Activated naive CD8-positive, alpha-beta T cell treated with anti-CD3 and anti-CD28 coated beads, Interleukin-2, amount 50 U/mL, for 24 hours (primary cell): ENCODE measurements around the gene SRPK1.
"Not testable (repeated sequence)": the region's sequence is repeated elsewhere in the genome, so short reads cannot be mapped to it uniquely, and the experiment has no call there.

Source experiments
- ATAC-seq: fragments of 150-1000 bp; cut with Tn5 transposase; one replicate; pipeline ENCODE4 v1.10.0; 2021
- DNase-seq: peaks from one replicate; pipeline ENCODE4 v3.0.0; 2021
- H3K27ac Mint-ChIP-seq: one replicate; pipeline ENCODE4 v1.8.0; 2021; ENCODE audit warnings: mild to moderate bottlenecking, mixed read lengths
- H3K27me3 Mint-ChIP-seq: one replicate; pipeline ENCODE4 v1.8.0; 2021; ENCODE audit warnings: mixed read lengths
- H3K36me3 Mint-ChIP-seq: one replicate; pipeline ENCODE4 v1.8.0; 2021; ENCODE audit warnings: low read depth, mixed read lengths
- H3K4me1 Mint-ChIP-seq: one replicate; pipeline ENCODE4 v1.8.0; 2021; ENCODE audit warnings: mixed read lengths
- H3K4me3 Mint-ChIP-seq: one replicate; pipeline ENCODE4 v1.8.0; 2021; ENCODE audit warnings: mild to moderate bottlenecking, moderate library complexity, mixed read lengths
- H3K9me3 Mint-ChIP-seq: one replicate; pipeline ENCODE4 v1.8.0; 2021; ENCODE audit warnings: mixed read lengths

Gene SRPK1

DNA sequence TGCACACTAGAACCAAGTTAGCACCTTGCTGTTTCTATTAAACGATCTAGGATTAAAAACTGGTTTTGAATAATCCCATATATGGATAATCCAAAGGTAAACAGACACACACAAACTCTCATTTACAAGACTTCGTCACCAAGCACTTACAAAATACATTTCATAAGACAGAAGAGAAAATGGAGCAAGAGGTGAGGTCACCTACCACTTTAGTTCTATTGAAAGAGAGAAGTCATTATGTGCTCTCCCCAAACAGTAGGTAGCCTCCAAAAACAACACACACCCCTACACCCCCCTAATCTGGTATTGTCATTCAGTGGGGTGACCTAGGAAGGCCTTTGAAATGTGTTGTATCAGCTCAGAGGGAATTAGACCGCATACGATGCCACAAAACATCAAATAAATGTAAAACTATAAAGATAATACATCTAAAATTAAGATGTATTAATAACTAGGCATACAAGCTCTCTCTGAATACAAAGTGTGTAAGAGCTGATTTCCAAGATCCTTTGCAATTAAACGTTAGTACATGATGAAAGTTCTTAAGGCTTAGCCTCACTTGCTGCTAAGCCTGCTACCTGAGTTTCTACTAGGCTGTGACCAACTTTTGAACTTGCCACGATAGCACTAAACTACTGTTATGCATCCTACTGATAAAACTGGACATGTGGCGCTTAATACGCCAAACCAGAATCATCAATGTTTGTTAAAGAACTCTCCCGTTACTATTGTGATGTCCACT, 1.6 kb downstream of the SRPK1 start:
- no peaks in the 10 kb centered on the region for H3K27me3 Mint-ChIP-seq
- peak overlapping the region; percentile 99 for H3K27ac Mint-ChIP-seq
- no peaks in the 10 kb centered on the region for H3K9me3 Mint-ChIP-seq
- ATAC-seq (peak; percentile 7), DNase-seq (no peak)
- H3K4me1 Mint-ChIP-seq, result peaks cover 37% of the 10 kb centered on the region
- H3K36me3 Mint-ChIP-seq, result peaks cover 41% of the 10 kb centered on the region
- H3K4me3 Mint-ChIP-seq, result peak overlapping the region; percentile 94

- H3K4me3 Mint-ChIP-seq, result not testable (repeated sequence)
Observed at GRCh38 chr6:35916893-35917292, 4.0 kb downstream of the SRPK1 start.

DNA sequence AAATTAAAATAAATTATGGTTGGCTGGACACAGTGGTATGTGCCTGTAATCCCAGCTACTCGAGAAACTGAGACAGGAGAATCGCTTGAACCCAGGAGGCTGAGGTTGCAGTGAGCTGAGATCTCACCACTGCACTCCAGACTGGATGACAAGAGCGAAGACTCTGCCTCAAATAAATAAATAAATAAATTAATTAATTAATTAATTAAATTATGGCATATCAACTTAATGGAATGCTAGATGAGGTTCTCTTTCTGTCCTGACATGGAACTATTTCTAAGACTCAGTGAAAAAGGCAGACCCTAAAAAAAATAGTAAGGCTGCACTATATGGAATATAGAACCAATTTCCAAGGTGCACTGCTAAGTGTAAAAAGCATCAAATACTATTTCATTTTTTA, 4.8 kb downstream of the SRPK1 start:
- H3K4me1 Mint-ChIP-seq, result peaks cover 25% of the 10 kb centered on the region
- peaks cover 69% of the 10 kb centered on the region for H3K36me3 Mint-ChIP-seq
- ATAC-seq (no peak), DNase-seq (no peak)
- no peak overlapping the region for H3K4me3 Mint-ChIP-seq
- H3K9me3 Mint-ChIP-seq, result peaks cover 2% of the 10 kb centered on the region
- no peaks in the 10 kb centered on the region for H3K27me3 Mint-ChIP-seq
- H3K27ac Mint-ChIP-seq, result no peak overlapping the region

More at GRCh38 chr6:35916893-35917292, 4.0 kb downstream of the SRPK1 start:
- not testable (repeated sequence) for H3K27ac Mint-ChIP-seq, DNase-seq, H3K9me3 Mint-ChIP-seq, ATAC-seq, H3K27me3 Mint-ChIP-seq
- H3K36me3 Mint-ChIP-seq, result peaks cover 62% of the 10 kb centered on the region
- peaks cover 30% of the 10 kb centered on the region for H3K4me1 Mint-ChIP-seq

DNA sequence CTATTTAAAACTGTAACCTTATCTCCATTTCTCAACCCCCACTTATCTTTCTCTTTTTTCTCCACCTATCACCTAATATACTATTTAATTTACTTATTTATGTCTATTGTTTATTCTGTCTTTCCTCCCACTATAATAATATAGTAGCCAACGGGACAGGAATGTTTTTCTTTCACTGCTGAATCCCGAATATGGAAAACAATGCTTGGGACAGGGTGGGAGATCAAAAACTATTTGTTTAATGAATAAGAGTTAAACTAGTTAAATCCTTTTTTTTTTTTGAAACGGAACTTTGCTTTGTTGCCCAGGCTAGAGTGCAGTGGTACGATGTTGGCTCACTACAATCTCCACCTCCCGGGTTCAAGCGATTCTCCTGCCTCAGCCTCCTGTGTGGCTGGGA, 6.4 kb downstream of the SRPK1 start:
- Mint-ChIP-seq H3K27ac (no peak overlapping the region), H3K9me3 (peaks cover 9% of the 10 kb centered on the region), H3K27me3 (no peaks in the 10 kb centered on the region), H3K4me3 (no peak overlapping the region), H3K4me1 (peaks cover 23% of the 10 kb centered on the region), H3K36me3 (peaks cover 77% of the 10 kb centered on the region)
- no peak for ATAC-seq
- DNase-seq, result no peak

DNA sequence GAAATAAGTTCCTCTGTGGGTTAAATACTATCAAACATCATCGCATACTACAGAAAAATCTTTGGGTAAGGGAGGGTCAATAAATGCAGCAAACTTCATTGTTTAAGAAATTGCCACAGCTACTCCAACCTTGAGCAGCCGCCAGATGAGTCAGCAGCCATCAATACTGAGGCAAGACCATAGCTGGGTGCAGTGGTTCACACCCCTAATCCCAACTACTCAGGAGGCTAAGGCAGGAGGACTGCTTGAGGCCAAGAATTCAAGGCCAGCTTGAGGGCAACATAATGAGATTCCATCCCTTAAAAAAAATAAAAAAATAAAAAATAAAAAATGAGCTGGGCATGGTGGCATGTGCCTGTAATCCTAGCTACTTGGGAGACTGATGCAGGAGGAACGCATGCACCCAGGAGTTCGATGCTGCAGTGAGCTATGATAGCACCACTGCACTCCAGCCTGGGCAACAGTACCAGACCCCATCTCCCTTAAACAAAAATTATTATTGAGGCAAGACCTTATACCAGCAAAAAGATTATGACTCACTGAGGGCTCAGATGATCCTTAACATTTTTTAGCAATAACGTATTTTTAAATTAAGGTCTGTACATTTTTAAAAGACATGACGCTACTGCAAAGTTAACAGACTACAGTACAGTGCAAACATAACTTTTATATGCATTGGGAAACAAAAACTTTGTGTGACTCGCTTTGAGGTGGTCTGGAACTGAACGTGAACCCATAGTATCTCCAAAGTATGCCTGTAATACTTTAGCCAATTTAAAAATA, 8.8 kb downstream of the SRPK1 start:
- H3K9me3 Mint-ChIP-seq, result peaks cover 21% of the 10 kb centered on the region
- ATAC-seq, result no peak
- peaks cover 6% of the 10 kb centered on the region for H3K4me1 Mint-ChIP-seq
- H3K27me3 Mint-ChIP-seq, result no peaks in the 10 kb centered on the region
- no peak overlapping the region for H3K4me3 Mint-ChIP-seq
- peaks cover 78% of the 10 kb centered on the region for H3K36me3 Mint-ChIP-seq
- no peak for DNase-seq
- H3K27ac Mint-ChIP-seq, result no peak overlapping the region

GRCh38 chr6:35909571-35909970, 11.3 kb downstream of the SRPK1 start:
- H3K27ac Mint-ChIP-seq, ATAC-seq, H3K4me3 Mint-ChIP-seq, H3K27me3 Mint-ChIP-seq, DNase-seq: not testable (repeated sequence)
- H3K36me3 Mint-ChIP-seq, result peaks cover 77% of the 10 kb centered on the region
- peaks cover 10% of the 10 kb centered on the region for H3K4me1 Mint-ChIP-seq
- peaks cover 21% of the 10 kb centered on the region for H3K9me3 Mint-ChIP-seq

DNA sequence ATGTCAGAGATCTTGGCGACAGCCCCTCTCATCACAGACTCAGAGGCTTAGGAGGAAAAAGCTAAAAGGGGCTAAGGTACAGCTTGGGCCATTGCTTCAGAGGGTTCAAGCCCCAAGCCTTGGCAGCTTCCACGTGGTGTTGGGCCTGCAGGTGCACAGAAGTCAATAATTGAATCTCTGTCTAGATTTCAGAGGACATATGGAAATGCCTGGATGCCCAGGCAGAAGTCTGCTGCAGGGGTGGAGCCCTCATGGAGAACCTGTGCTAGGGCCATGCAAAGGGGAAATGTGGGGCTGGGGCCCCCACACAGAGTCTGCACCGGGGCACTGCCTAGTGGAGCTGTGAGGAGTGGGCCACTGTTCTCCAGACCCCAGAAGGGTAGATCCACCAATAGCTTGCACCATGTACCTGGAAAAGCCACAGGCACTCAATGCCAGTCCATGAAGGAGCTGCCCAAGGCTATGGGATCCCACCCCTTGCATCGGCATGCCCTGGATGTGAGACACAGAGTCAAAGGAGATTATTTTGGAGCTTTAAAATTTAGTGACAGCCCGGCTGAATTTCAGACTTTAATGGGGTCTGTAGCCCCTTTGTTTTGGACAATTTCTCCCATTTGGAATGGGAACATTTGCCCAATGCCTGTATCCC, 12.0 kb downstream of the SRPK1 start:
- DNase-seq, H3K4me3 Mint-ChIP-seq, ATAC-seq, H3K27ac Mint-ChIP-seq, H3K27me3 Mint-ChIP-seq: not testable (repeated sequence)
- H3K9me3 Mint-ChIP-seq, result peaks cover 21% of the 10 kb centered on the region
- H3K36me3 Mint-ChIP-seq, result peaks cover 74% of the 10 kb centered on the region
- peaks cover 10% of the 10 kb centered on the region for H3K4me1 Mint-ChIP-seq

DNA sequence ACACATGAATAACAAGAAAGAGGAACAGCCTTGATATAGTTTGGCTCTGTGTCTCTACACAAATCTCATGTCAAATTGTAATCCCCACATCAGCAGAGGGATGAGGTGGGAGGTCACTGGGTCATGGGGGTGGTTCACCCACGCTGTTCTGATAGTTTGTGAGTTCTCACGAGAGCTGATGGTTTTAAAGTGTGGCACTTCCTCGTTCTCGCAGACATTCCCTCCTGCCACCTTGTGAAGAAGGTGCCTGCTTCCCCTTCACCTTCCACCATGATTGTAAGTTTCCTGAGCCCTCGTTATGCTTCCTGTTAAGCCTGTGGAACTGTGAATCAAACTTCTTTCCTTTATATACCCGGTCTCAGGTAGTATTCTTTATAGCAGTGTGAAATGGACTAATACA, 13.1 kb downstream of the SRPK1 start:
- peaks cover 21% of the 10 kb centered on the region for H3K9me3 Mint-ChIP-seq
- H3K27ac Mint-ChIP-seq, result no peak overlapping the region
- peaks cover 10% of the 10 kb centered on the region for H3K4me1 Mint-ChIP-seq
- H3K36me3 Mint-ChIP-seq, result peaks cover 68% of the 10 kb centered on the region
- DNase-seq (no peak), ATAC-seq (no peak)
- H3K4me3 Mint-ChIP-seq, result no peak overlapping the region
- H3K27me3 Mint-ChIP-seq, result no peaks in the 10 kb centered on the region

- H3K27ac Mint-ChIP-seq, result no peak overlapping the region
- H3K4me1 Mint-ChIP-seq, result peaks cover 10% of the 10 kb centered on the region
- DNase-seq (no peak), ATAC-seq (no peak)
- peaks cover 60% of the 10 kb centered on the region for H3K36me3 Mint-ChIP-seq
- H3K4me3 Mint-ChIP-seq, result no peak overlapping the region
- no peaks in the 10 kb centered on the region for H3K27me3 Mint-ChIP-seq
- H3K9me3 Mint-ChIP-seq, result peaks cover 21% of the 10 kb centered on the region
Observed at GRCh38 chr6:35906499-35906846, 14.4 kb downstream of the SRPK1 start.

- Mint-ChIP-seq H3K36me3 (peaks cover 59% of the 10 kb centered on the region), H3K4me3 (no peak overlapping the region), H3K4me1 (peaks cover 10% of the 10 kb centered on the region), H3K9me3 (peaks cover 18% of the 10 kb centered on the region), H3K27me3 (no peaks in the 10 kb centered on the region), H3K27ac (no peak overlapping the region)
- ATAC-seq, result no peak
- no peak for DNase-seq
Observed at GRCh38 chr6:35905841-35906498, 14.9 kb downstream of the SRPK1 start.

GRCh38 chr6:35905141-35905785, 15.6 kb downstream of the SRPK1 start:
- peaks cover 10% of the 10 kb centered on the region for H3K4me1 Mint-ChIP-seq
- H3K4me3 Mint-ChIP-seq, result no peak overlapping the region
- peak; percentile 20 for ATAC-seq
- no peak for DNase-seq
- H3K27me3 Mint-ChIP-seq, result no peaks in the 10 kb centered on the region
- H3K9me3 Mint-ChIP-seq, result peaks cover 14% of the 10 kb centered on the region
- peaks cover 57% of the 10 kb centered on the region for H3K36me3 Mint-ChIP-seq
- H3K27ac Mint-ChIP-seq, result no peak overlapping the region

DNA sequence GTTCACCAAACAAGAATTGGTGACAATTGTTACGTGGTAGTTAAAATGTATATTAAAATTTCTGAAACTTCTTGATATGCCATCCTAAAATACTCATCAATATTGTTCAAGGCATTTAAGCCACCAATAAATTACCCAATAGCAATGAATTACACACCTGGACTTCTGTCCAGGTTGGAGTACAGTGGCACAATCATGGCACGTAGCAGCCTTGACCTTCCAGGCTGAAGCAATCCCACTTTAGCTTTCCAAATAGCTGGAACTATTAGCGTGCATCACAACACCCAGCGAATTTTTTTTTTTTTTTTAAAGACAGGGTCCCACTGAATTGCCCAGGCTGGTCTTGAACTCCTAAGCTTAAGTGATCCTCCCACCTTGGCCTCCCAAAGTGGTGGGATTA, 17.2 kb downstream of the SRPK1 start:
- ATAC-seq (no peak), DNase-seq (no peak)
- peaks cover 51% of the 10 kb centered on the region for H3K36me3 Mint-ChIP-seq
- H3K27me3 Mint-ChIP-seq, result no peaks in the 10 kb centered on the region
- peaks cover 11% of the 10 kb centered on the region for H3K4me1 Mint-ChIP-seq
- no peak overlapping the region for H3K4me3 Mint-ChIP-seq
- H3K27ac Mint-ChIP-seq, result no peak overlapping the region
- peaks cover 4% of the 10 kb centered on the region for H3K9me3 Mint-ChIP-seq

DNA sequence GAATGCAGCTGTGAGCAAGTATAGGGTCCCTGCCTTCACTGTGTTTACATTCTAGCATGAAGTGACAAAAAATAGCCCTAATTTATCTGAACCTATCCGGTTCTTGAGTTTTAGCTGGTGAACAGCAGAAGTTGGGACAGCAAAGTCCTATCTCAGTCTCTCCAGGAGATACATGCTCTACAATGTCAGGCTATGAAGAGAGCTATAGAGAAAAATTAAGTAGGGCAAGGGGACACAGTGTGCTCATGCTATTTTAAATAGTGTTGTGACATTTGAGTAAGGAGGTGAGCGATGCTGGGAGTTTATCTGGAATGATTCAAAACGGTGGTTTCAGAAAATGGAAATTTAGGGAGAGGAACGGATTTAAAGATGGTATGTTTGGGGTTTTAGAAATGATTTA, 20.4 kb downstream of the SRPK1 start:
- H3K27me3 Mint-ChIP-seq, result no peaks in the 10 kb centered on the region
- no peak overlapping the region for H3K4me3 Mint-ChIP-seq
- ATAC-seq (no peak), DNase-seq (no peak)
- peaks cover 44% of the 10 kb centered on the region for H3K36me3 Mint-ChIP-seq
- no peaks in the 10 kb centered on the region for H3K9me3 Mint-ChIP-seq
- no peak overlapping the region for H3K27ac Mint-ChIP-seq
- H3K4me1 Mint-ChIP-seq, result peaks cover 5% of the 10 kb centered on the region

DNA sequence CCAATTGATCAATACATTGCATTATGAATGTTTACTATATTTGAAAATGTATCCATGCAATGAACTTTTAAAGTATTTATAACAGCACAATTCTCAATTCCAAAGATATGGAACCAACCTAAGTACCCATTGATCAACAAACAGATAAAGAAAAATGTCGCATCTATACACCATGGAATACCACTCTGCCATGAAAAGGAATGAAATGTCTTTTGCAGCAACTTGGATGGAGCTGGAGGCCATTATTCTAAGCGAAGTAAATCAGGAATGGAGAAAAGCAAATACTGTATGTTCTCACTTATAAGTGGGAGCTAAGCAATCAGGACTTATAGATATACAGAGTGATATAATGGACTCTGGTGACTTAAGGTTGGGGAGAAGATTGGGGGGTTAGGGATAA, 22.9 kb downstream of the SRPK1 start:
- H3K27me3 Mint-ChIP-seq, result no peaks in the 10 kb centered on the region
- H3K36me3 Mint-ChIP-seq, result peaks cover 50% of the 10 kb centered on the region
- H3K27ac Mint-ChIP-seq, result no peak overlapping the region
- no peak overlapping the region for H3K4me3 Mint-ChIP-seq
- ATAC-seq (no peak), DNase-seq (no peak)
- H3K4me1 Mint-ChIP-seq, result peaks cover 11% of the 10 kb centered on the region
- H3K9me3 Mint-ChIP-seq, result no peaks in the 10 kb centered on the region
